HG03135 (cell line): ENCODE measurements around the gene CFAP90.

ENCODE experiments used
- ATAC-seq: cut with Tn5 transposase; IDR thresholded peaks from one replicate; pipeline ENCODE4 v1.9.1; 2021; ENCODE audit warnings: mild to moderate bottlenecking, moderate library complexity; ENCODE audit not compliant: unreplicated experiment

The CFAP90 gene

GRCh38 chr5:7825630-7826029 is 25.3 kb downstream of the CFAP90 start:
- ATAC-seq = no peak

GRCh38 chr5:7824995-7825394 is 25.9 kb downstream of the CFAP90 start:
- no peak for ATAC-seq

- no peak for ATAC-seq
These were observed 27.3 kb downstream of the CFAP90 start for GRCh38 chr5:7823594-7823993.

DNA sequence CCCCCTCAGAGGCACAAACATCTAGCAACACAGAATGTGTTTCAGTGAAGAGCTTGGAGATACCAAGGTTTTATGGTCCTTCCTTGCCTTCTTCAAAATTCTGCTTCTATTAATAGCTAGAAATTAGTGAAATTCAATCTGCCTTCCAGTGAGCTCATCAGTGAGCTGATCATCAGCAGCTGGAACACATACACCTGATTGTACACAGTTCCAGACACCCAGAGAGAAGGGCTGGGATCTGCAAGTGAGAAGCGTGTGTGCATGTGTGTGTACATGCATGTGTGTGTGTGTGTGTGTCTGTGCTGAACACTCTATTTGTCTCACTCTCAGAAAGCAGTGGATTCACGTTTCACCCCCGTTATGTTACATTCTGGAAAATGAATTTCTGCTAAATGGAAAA is 28.5 kb downstream of the CFAP90 start:
- ATAC-seq = no peak

DNA sequence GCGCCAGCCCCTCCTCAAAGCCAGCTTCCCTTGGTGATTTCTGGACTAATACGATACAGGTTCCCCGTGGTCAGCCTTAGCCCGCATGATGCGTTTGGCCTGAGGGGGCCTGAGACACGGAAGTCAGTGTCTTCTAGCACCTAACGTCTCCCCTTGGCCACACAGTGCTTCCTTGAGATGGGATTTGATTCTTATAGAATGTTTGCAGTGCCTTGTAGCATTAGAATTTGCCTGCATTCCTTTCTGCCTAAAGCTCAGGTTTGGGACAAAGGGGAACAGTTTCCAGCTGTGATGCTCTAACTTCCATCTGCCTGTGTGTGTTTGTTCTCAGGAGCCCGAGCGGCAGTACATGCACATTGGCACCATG is 34.4 kb downstream of the CFAP90 start:
- ATAC-seq = peak; percentile 16

- peak; percentile 88 for ATAC-seq
These were observed 34.9 kb downstream of the CFAP90 start for GRCh38 chr5:7815892-7816534.

DNA sequence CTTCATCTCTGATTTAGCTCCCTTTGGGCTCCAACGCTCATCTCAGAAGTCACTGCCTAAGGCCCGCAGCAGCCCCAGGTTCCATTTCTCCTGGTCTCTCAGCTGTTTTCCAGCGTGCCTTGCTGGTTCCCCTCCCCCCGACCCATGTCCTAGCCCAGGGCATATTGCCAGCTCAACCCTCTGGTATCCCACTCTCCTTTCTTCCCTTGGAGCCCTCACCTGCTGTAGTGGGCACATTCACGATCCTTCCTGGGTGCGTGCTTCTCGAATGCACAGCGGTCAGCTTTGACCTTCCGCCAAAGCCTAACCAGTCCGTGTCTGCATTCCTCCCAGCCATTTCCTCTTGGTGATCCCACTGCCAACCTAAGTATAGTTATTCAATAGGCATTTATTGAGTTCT is 36.1 kb downstream of the CFAP90 start:
- no peak for ATAC-seq

GRCh38 chr5:7813576-7813975 is 37.4 kb downstream of the CFAP90 start:
- no peak for ATAC-seq

DNA sequence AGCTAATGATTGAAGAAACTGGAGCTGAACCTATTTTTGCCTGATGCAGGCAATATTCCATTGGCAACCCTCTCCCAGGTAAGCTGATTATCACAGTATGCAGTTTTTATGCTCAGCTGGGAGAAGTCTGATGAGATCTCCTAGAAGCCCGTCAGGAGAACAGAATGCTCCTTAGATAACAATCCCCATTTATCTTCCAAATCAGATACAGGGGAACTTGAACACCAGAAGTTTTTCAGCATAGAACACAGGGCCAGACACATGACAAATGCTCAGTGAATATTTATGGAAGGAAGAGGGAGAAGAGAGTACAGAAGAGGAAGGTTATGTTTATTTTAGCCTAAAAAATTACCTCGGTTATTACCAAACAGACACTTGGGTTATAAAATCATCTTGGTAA is 37.9 kb downstream of the CFAP90 start:
- ATAC-seq = no peak

- ATAC-seq = no peak
These were observed 39.2 kb downstream of the CFAP90 start for GRCh38 chr5:7811715-7812114.

DNA sequence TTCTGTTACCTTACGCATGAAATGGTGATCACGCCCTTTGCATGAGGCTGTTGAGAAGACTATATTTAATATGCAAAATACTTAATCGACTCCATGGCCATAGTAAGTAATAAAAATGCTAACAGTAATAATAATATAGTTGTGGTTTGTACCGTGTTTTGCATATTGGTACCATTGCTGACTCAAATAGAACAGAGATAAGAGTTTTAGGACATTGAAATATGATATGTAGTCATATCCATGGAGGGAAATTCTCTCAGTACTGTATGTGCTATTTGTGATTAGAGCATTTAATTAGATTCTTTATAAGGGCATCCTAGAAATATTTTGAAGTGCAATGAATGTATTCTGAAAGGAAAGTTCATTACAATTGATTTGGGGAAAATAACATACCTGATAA is 41.9 kb downstream of the CFAP90 start:
- ATAC-seq = no peak

- ATAC-seq = no peak
These were observed 45.6 kb downstream of the CFAP90 start for GRCh38 chr5:7805379-7805778.

- ATAC-seq = no peak
These were observed 47.0 kb downstream of the CFAP90 start for GRCh38 chr5:7803937-7804336.

- ATAC-seq = no peak
These were observed 48.1 kb downstream of the CFAP90 start for GRCh38 chr5:7802855-7803254.

DNA sequence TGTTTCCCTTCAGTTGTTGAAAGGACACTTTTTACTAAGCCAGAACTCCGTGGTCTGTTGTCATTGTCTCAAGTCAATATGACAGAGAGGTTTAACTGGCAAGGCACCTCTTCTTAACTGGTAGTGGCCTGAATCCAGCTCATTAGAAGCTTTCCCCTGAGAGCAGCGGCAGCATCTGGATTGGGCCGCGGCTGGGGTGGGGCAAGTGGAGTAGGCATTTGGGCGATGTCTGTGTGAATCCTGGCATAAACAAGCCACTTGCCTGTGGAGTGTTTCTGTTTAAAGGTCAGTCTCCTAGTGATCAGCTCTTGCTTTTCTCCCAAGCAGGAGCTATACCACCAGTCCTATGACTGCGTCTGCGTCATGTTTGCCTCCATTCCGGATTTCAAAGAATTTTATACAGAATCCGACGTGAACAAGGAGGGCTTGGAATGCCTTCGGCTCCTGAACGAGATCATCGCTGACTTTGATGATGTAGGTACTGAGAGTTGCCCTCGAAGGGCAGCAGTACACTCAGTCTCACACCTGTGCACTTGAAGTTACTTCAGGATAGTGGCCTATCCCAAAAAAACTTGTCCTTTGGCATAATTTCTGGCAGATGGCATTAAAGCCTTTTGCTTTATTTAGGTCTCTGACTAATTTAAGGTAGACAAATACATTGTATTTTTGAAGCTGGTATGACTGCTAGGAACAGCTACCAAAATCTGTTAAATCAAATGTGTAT is 48.9 kb downstream of the CFAP90 start:
- no peak for ATAC-seq

- ATAC-seq = no peak
These were observed 55.6 kb downstream of the CFAP90 start for GRCh38 chr5:7795306-7795705.

DNA sequence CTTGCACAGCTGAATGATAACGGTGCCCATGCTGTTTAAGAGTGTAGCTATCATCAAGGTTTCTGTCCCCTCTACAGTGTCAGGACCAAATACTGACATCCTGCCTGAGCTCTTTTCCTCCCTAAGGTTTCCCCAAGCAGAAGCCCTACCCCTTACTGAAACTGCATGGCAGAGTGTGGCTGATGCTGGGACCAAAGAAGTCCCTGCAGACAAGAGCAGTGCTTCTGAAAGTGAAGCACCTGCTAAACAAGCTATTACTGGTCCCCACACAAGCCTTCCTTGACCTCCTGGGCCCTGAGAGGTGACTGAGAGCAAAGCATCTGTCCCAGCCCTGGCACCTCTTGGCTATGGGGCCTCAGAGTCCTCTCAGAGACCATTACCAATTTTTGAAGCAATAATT is 56.1 kb downstream of the CFAP90 start:
- peak; percentile 49 for ATAC-seq

DNA sequence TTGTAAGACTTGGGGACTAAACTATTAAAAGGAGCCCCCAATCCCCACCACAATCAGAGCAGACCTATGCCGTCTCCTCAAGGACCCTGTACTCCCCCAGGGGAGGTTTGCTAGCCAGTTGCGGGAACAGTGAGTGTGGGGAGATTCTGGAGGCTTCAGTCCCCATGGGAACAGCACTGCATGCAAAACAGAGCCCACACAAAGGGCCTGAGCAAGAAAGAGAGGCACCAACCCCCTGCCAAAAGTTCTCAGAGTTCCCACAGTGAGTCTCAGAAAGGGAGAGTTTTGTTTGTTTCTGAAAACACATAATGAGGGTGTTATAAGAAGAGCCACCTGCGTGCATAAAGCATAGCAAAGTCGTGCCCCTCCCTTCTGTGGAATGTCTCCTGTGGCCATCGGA is 56.6 kb downstream of the CFAP90 start:
- ATAC-seq = peak; percentile 83

DNA sequence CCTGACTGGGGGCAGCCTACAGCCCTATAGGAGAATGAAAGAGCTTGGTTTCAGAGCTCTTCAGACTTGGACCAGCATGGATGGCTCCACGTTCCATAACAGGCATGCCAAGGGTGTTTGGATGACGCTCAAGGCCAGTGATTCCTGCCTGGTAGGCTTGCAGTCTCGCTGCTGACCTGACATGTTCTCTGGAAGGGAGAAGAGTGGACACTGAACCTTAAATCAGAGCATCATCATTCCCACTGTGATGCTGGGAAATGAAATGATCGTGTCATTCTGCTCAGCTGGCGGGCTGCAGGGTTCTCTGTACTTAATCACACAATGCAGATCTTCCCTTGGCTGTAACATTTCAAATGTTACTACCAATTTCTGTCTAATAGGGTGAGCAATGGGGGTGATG is 57.0 kb downstream of the CFAP90 start:
- no peak for ATAC-seq

GRCh38 chr5:7789567-7789966 is 61.4 kb downstream of the CFAP90 start:
- ATAC-seq = no peak

DNA sequence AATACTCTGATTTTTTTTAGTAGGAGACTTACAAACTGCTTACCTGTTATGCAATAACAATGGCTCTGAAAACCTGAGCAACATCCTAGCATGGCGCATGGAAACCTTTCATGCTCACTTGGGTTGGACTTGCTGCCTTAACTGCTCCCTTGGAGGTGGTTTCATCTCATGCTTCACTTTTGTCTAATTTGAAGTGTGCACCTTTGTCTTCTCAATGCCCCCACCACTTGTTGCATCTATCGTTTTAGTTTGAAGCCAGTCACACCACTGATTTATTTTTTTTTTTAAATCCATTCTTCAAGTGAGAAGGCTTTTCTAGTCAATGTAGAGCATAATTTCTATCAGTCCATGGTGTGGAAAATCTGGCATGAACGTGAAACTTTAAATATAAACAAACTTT is 63.2 kb downstream of the CFAP90 start:
- ATAC-seq = no peak

GRCh38 chr5:7784683-7785380 is 66.1 kb downstream of the CFAP90 start:
- ATAC-seq = no peak
